K562 (cell line): Measurements from ENCODE around the gene ZNF544. TPM values are rescaled to one million over a fixed set of nuclear protein-coding genes. Genes with fewer than 3 reads are reported as not detected.

Experiments
- BRF1 ChIP-seq: IDR thresholded peaks from 3 replicates; pipeline ENCODE4 v1.6.1; 2011; ENCODE audit warnings: borderline replicate concordance, mild to moderate bottlenecking; ENCODE audit not compliant: insufficient read length; ENCODE audit errors: extremely low read depth
- CBFB ChIP-seq: sonication (generic); formaldehyde crosslinking; IDR thresholded peaks from 2 replicates; pipeline ENCODE4 v1.4.0; 2020; ENCODE audit warnings: mild to moderate bottlenecking, missing genetic modification reagents
- CBX2 ChIP-seq: fragments of 200-600 bp; sonication (generic); IDR thresholded peaks from one replicate; pipeline ENCODE4 v1.6.1; 2012; ENCODE audit warnings: mild to moderate bottlenecking, low read length, inconsistent platforms; ENCODE audit not compliant: insufficient read depth, poor library complexity, severe bottlenecking
- DDX20 ChIP-seq: fragments of 450-650 bp; IDR thresholded peaks from 2 replicates; pipeline ENCODE4 v1.6.1; 2016; ENCODE audit warnings: missing genetic modification characterization, low read depth, mild to moderate bottlenecking, missing compliant biosample characterization, moderate library complexity
- DMBX1 ChIP-seq: fragments of 250-450 bp; sonication (Bioruptor Pico); IDR thresholded peaks from 2 replicates; pipeline ENCODE4 v1.8.0; 2022; ENCODE audit warnings: inconsistent platforms, mild to moderate bottlenecking, moderate library complexity, borderline replicate concordance
- DPF2 ChIP-seq: fragments of 450-650 bp; IDR thresholded peaks from 2 replicates; pipeline ENCODE4 v1.6.1; 2016
- HIVEP1 ChIP-seq: fragments of 250-450 bp; sonication (Bioruptor Pico); IDR thresholded peaks from 2 replicates; pipeline ENCODE4 v1.4.0; 2020; ENCODE audit warnings: mild to moderate bottlenecking
- MEF2D ChIP-seq: conservative IDR thresholded peaks from 2 replicates; pipeline ENCODE4 v1.6.1; 2016; ENCODE audit warnings: low read depth, missing genetic modification characterization, missing compliant biosample characterization
- NR2C1 ChIP-seq, 2 experiments: fragments of 450-650 bp; IDR thresholded peaks; 2 replicates each; pipeline ENCODE4 v1.6.1; 2017; ENCODE audit warnings: mild to moderate bottlenecking in 2 of 2, antibody characterized with exemption in 1 of 2, inconsistent platforms in 1 of 2, missing compliant biosample characterization in 1 of 2, missing genetic modification characterization in 1 of 2
- PHF20 ChIP-seq: fragments of 450-650 bp; IDR thresholded peaks from 2 replicates; pipeline ENCODE4 v1.6.1; 2018; ENCODE audit not compliant: partially characterized antibody
- POLR2H ChIP-seq: IDR thresholded peaks from 2 replicates; pipeline ENCODE4 v1.6.1; 2016; ENCODE audit warnings: missing genetic modification characterization, low read depth, mild to moderate bottlenecking, control low read depth, missing compliant biosample characterization, moderate library complexity
- PPARD ChIP-seq: fragments of 250-450 bp; sonication (Bioruptor Pico); IDR thresholded peaks from 2 replicates; pipeline ENCODE4 v1.8.0; 2022; ENCODE audit warnings: inconsistent platforms, mild to moderate bottlenecking, moderate library complexity
- RBM15 ChIP-seq: fragments of 200-400 bp; formaldehyde crosslinking; IDR thresholded peaks from 2 replicates; pipeline ENCODE4 v1.6.1; 2018; ENCODE audit warnings: mild to moderate bottlenecking, low read length, moderate library complexity; ENCODE audit not compliant: insufficient read depth
- SETDB1 ChIP-seq: IDR thresholded peaks from one replicate; pipeline ENCODE4 v1.6.1; 2012; ENCODE audit warnings: low read length, control low read depth, inconsistent platforms
- STAT5B ChIP-seq: fragments of 250-450 bp; sonication (Bioruptor Pico); IDR thresholded peaks from 2 replicates; pipeline ENCODE4 v1.8.0; 2021; ENCODE audit warnings: mild to moderate bottlenecking, inconsistent platforms
- TCF7 ChIP-seq: sonication (generic); IDR thresholded peaks from 2 replicates; pipeline ENCODE4 v1.6.1; 2016; ENCODE audit warnings: antibody characterized with exemption, borderline replicate concordance
- TFAP4 ChIP-seq: sonication (generic); formaldehyde crosslinking; IDR thresholded peaks from 2 replicates; pipeline ENCODE4 v1.8.0; 2022; ENCODE audit warnings: missing genetic modification reagents, mild to moderate bottlenecking, moderate library complexity, borderline replicate concordance
- TRIM24 ChIP-seq, 2 experiments: fragments of 450-650 bp; IDR thresholded peaks; 2 replicates each; pipeline ENCODE4 v1.6.1; 2016
- TSC22D4 ChIP-seq: fragments of 450-650 bp; IDR thresholded peaks from 2 replicates; pipeline ENCODE4 v1.6.1; 2016; ENCODE audit warnings: missing genetic modification characterization, missing biosample characterization, control low read depth
- ZNF263 ChIP-seq: sonication (generic); formaldehyde crosslinking; IDR thresholded peaks from 2 replicates; pipeline ENCODE4 v1.8.0; 2022; ENCODE audit warnings: mild to moderate bottlenecking, missing genetic modification reagents, borderline replicate concordance
- ZNF696 ChIP-seq: fragments of 250-450 bp; sonication (Bioruptor Pico); conservative IDR thresholded peaks from 2 replicates; pipeline ENCODE4 v1.4.0; 2020; ENCODE audit warnings: mild to moderate bottlenecking, moderate library complexity
- ZNF764 ChIP-seq: fragments of 250-450 bp; sonication (Bioruptor Pico); IDR thresholded peaks from 2 replicates; pipeline ENCODE4 v1.4.0; 2020; ENCODE audit warnings: low read depth, mild to moderate bottlenecking, moderate library complexity
- polyA plus RNA-seq, 8 experiments: library from polyadenylated mRNA; depleted of rRNA in 4 of 8; stranded (reverse) in 5 of 8; unstranded in 3 of 8; fragments of >200 nt; fragmentation: Nextera tagmentation in 2 of 8; fragmentation: Illumina TruSeq in 1 of 8; extraction: Ambion mirVana in 2 of 8; extraction: Trizol in 1 of 8; gene quantifications; 2 replicates each; pipeline versions ENCODE4 v1.2.1 to v1.2.3, GENCODE V29; 2011 to 2014; ENCODE audit warnings: inconsistent platforms in 1 of 8, missing spikeins in 1 of 8
- total RNA-seq, 7 experiments: library from RNA; depleted of rRNA in 6 of 7; stranded (reverse); fragments of >200 nt in 6 of 7; fragmentation: Illumina TruSeq in 2 of 7; extraction: Trizol in 2 of 7; gene quantifications; 2 replicates each; pipeline versions ENCODE4 v1.2.1 to v1.2.3, GENCODE V29; 2011 to 2021; ENCODE audit warnings: low replicate concordance in 1 of 7
- TF ChIP-seq, protein P1 (sequence below): fragments of 450-650 bp; IDR thresholded peaks from 2 replicates; pipeline ENCODE4 v1.6.1; 2016; ENCODE audit warnings: antibody characterized with exemption
- TF ChIP-seq, protein P2 (sequence below), 2 experiments: IDR thresholded peaks; 2 replicates each; pipeline ENCODE4 v1.6.1; 2012; ENCODE audit warnings: improper control_type of control experiment in 2 of 2, low read depth in 2 of 2, low read length in 2 of 2, borderline replicate concordance in 1 of 2

Gene ZNF544
- total and polyA plus RNA-seq, 9 of the 15 experiments (the other 6 are each of a cell fraction or from before 2014, with no cell fraction given), result 23.6 to 59.0 (median 41.4) TPM

DNA sequence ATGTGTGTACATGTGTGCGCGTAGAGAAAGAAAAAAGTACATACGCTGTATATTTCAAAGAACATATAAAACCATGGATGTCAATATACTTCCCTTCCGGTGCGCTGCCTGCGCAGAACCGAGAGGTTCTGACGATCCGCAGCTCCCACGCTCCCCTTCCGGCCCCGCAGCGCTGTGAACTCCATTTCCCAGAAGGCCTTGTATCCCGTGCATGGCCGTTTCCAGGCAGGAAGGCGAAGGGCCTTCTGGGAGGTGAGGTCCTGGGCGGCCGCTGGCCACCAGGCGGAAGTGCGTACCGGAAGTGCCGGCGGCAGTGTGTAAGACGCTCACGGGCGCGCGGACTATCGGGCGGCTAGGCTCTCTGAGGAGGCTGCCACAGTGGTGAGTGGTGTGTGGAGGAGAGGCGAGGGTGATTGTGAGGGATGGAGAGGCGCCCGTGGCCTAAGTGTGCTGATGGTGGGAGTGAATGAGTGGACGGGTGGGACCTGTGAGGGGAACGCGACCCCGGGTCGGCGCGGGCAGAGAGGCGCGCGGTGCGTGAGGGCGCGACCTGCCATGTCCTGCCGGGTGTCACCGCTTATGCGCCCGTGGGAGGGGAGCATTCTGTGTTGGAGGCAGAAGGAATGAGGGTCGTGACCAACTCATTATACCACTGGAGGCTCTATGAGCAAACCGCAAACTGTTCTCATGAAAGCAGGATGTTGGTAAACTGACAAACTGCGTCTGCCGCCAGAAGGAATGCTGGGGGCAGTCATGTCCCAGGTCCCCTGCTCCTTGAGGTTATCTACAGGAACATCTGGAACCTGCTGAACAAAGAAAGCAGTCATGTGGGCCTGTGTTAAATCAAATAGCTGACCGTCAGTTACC, 76.6 kb downstream of the ZNF544 start, which contains the start of gene ERVK3-1 (continued):
- TF ChIP-seq TFAP4 (CRISPR knock-in tag) (peak; percentile 87), BRF1 (no peak), STAT5B (no peak), ZNF696 (CRISPR knock-in tag) (no peak), HIVEP1 (CRISPR knock-in tag) (no peak), ZNF263 (CRISPR knock-in tag) (peak; percentile 65; the same call in 1 of the 2 replicates), SETDB1 (peak; percentile 86), DDX20 (tag) (no peak), ZNF764 (CRISPR knock-in tag) (no peak), DMBX1 (CRISPR knock-in tag) (no peak), RBM15 (no peak), MEF2D (tag) (no peak), DPF2 (peak; percentile 13; the same call in 1 of the 2 replicates), PHF20 (peak; percentile 97), POLR2H (tag) (peak; percentile 84), CBX2 (no peak), TSC22D4 (no peak), TCF7 (0 out of 2 replicates have a peak, but pooled peaks have one; percentile 40), TRIM24 (IDR thresholded peaks at IDR 0.05) (peak; percentile 6 to 50; a peak in 1 of 4 replicates), NR2C1 (IDR thresholded peaks at IDR 0.05) (peak; percentile 75), NR2C1 (tag; IDR thresholded peaks at IDR 0.05) (peak; percentile 70), CBFB (CRISPR knock-in tag) (no peak), PPARD (CRISPR knock-in tag) (no peak)
- TF ChIP-seq, protein P1, sequence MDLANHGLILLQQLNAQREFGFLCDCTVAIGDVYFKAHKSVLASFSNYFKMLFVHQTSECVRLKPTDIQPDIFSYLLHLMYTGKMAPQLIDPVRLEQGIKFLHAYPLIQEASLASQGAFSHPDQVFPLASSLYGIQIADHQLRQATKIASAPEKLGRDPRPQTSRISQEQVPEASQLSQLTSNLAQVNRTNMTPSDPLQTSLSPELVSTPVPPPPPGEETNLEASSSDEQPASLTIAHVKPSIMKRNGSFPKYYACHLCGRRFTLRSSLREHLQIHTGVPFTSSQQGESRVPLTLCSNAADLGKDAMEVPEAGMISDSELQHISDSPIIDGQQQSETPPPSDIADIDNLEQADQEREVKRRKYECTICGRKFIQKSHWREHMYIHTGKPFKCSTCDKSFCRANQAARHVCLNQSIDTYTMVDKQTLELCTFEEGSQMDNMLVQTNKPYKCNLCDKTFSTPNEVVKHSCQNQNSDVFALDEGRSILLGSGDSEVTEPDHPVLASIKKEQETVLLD, result 0 out of 2 replicates have a peak, but pooled peaks have one; percentile 77
- TF ChIP-seq, protein P2, sequence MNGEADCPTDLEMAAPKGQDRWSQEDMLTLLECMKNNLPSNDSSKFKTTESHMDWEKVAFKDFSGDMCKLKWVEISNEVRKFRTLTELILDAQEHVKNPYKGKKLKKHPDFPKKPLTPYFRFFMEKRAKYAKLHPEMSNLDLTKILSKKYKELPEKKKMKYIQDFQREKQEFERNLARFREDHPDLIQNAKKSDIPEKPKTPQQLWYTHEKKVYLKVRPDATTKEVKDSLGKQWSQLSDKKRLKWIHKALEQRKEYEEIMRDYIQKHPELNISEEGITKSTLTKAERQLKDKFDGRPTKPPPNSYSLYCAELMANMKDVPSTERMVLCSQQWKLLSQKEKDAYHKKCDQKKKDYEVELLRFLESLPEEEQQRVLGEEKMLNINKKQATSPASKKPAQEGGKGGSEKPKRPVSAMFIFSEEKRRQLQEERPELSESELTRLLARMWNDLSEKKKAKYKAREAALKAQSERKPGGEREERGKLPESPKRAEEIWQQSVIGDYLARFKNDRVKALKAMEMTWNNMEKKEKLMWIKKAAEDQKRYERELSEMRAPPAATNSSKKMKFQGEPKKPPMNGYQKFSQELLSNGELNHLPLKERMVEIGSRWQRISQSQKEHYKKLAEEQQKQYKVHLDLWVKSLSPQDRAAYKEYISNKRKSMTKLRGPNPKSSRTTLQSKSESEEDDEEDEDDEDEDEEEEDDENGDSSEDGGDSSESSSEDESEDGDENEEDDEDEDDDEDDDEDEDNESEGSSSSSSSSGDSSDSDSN (IDR thresholded peaks at IDR 0.05; ENCODE audit: borderline replicate concordance in 1 of 2, low read depth in 2 of 2, low read length in 2 of 2), result no peak
